Superior temporal gyrus (tissue), 1 donor: ENCODE measurements around the gene GRM1.

Experiments used
- DNase-seq: peaks from one replicate; pipeline ENCODE4 v3.0.0-alpha.2; 2016; ENCODE audit errors: extremely low spot score

The GRM1 gene

GRCh38 chr6:146028851-146029572, at the start of gene GRM1:
Gene GRM1 (plus strand): TSS chr6:146029062. CDS start chr6:146029518, 456 bp downstream.
- no peak for DNase-seq

- DNase-seq = no peak
These were observed 19.5 kb upstream of the GRM1 start for GRCh38 chr6:146009338-146009737.

GRCh38 chr6:146014233-146014632, 14.6 kb upstream of the GRM1 start:
- DNase-seq = no peak

- DNase-seq = no peak
These were observed 11.2 kb upstream of the GRM1 start for GRCh38 chr6:146017672-146018071.

GRCh38 chr6:146026873-146027272, 2.0 kb upstream of the GRM1 start:
- no peak for DNase-seq

- DNase-seq = peak; percentile 53
These were observed 1.1 kb upstream of the GRM1 start for GRCh38 chr6:146027586-146028251.

- DNase-seq = peak; percentile 49
These were observed 538 bp upstream of the GRM1 start for GRCh38 chr6:146028252-146028795.

- DNase-seq = peak; percentile 30
These were observed 817 bp downstream of the GRM1 start for GRCh38 chr6:146029573-146030184.

GRCh38 chr6:146032387-146032786, 3.5 kb downstream of the GRM1 start:
- DNase-seq = no peak

- DNase-seq = no peak
These were observed 11.5 kb downstream of the GRM1 start for GRCh38 chr6:146040360-146040759.

GRCh38 chr6:146041282-146041681, 12.4 kb downstream of the GRM1 start:
- DNase-seq = no peak

- no peak for DNase-seq
These were observed 18.5 kb downstream of the GRM1 start for GRCh38 chr6:146047371-146047770.

- no peak for DNase-seq
These were observed 21.3 kb downstream of the GRM1 start for GRCh38 chr6:146050168-146050567.

- DNase-seq = no peak
These were observed 27.6 kb downstream of the GRM1 start for GRCh38 chr6:146056506-146056905.

- DNase-seq = no peak
These were observed 36.8 kb downstream of the GRM1 start for GRCh38 chr6:146065690-146066089.

GRCh38 chr6:146066506-146066905, 37.6 kb downstream of the GRM1 start:
- no peak for DNase-seq

- no peak for DNase-seq
These were observed 42.9 kb downstream of the GRM1 start for GRCh38 chr6:146071781-146072180.

GRCh38 chr6:146077992-146078391, 49.1 kb downstream of the GRM1 start:
- DNase-seq = no peak

- DNase-seq = no peak
These were observed 58.5 kb downstream of the GRM1 start for GRCh38 chr6:146087386-146087785.

GRCh38 chr6:146090474-146090873, 61.6 kb downstream of the GRM1 start:
- no peak for DNase-seq

- DNase-seq = no peak
These were observed 64.3 kb downstream of the GRM1 start for GRCh38 chr6:146092961-146093686.

- DNase-seq = no peak
These were observed 66.6 kb downstream of the GRM1 start for GRCh38 chr6:146095481-146095880.
